ENCODE results near the gene ARHGAP6.

Gene ARHGAP6

GRCh38 chrX:11143931-11144678 lies 521.6 kb downstream of the ARHGAP6 start:
- peak; percentile 75 for DNase-seq (ENCODE audit: low read depth)
- peak; percentile 44 for TF ChIP-seq CTCF (IDR thresholded peaks at IDR 0.05; ENCODE audit: insufficient read depth, low read depth, low read length, missing control alignments)
- H3K4me3 ChIP-seq (ENCODE audit: low read length) = no peak overlapping the region

- no peak for DNase-seq (ENCODE audit: low read depth)
- H3K4me3 ChIP-seq (ENCODE audit: low read length) = no peak overlapping the region
- TF ChIP-seq CTCF (IDR thresholded peaks at IDR 0.05; ENCODE audit: insufficient read depth, low read depth, low read length, missing control alignments) = no peak
Measured at GRCh38 chrX:11138498-11139390, 527.0 kb downstream of the ARHGAP6 start.

GRCh38 chrX:11137543-11138139 lies 528.1 kb downstream of the ARHGAP6 start:
- no peak overlapping the region for H3K4me3 ChIP-seq (ENCODE audit: low read length)
- DNase-seq (ENCODE audit: low read depth) = peak; percentile 30
- peak; percentile 35 for TF ChIP-seq CTCF (IDR thresholded peaks at IDR 0.05; ENCODE audit: insufficient read depth, low read depth, low read length, missing control alignments)

- DNase-seq (ENCODE audit: low read depth) = no peak
- H3K4me3 ChIP-seq (ENCODE audit: low read length) = no peak overlapping the region
- no peak for TF ChIP-seq CTCF (IDR thresholded peaks at IDR 0.05; ENCODE audit: insufficient read depth, low read depth, low read length, missing control alignments)
Measured at GRCh38 chrX:11135564-11136185, 530.0 kb downstream of the ARHGAP6 start.

GRCh38 chrX:11131146-11131545 lies 534.6 kb downstream of the ARHGAP6 start:
- TF ChIP-seq CTCF (IDR thresholded peaks at IDR 0.05; ENCODE audit: insufficient read depth, low read depth, low read length, missing control alignments) = no peak
- DNase-seq (ENCODE audit: low read depth) = no peak
- no peak overlapping the region for H3K4me3 ChIP-seq (ENCODE audit: low read length)

- no peak overlapping the region for H3K4me3 ChIP-seq (ENCODE audit: low read length)
- DNase-seq (ENCODE audit: low read depth) = no peak
- TF ChIP-seq CTCF (IDR thresholded peaks at IDR 0.05; ENCODE audit: insufficient read depth, low read depth, low read length, missing control alignments) = no peak
Measured at GRCh38 chrX:11130136-11130535, 535.6 kb downstream of the ARHGAP6 start.

Measured in epithelial cell of esophagus (primary cell).